Ascending aorta (tissue), 2 donors: ENCODE measurements around the gene INTS7. TPM values are rescaled to one million over a fixed set of nuclear protein-coding genes. Genes with fewer than 3 reads are reported as not detected.

Experiments used
- DNase-seq, 2 donors: peaks; one replicate each; pipeline ENCODE4 v3.0.0-alpha.2; 2019; ENCODE audit warnings: low spot score in 2 of 2
- H3K27ac ChIP-seq, 2 donors: fragments of 200-600 bp; sonication (generic); one replicate each; pipeline ENCODE4 v1.5.1; 2016 to 2017; ENCODE audit warnings: mild to moderate bottlenecking in 1 of 2
- H3K27me3 ChIP-seq: fragments of 200-600 bp; sonication (generic); one replicate; pipeline ENCODE4 v1.5.1; 2017
- H3K36me3 ChIP-seq, 2 donors: fragments of 200-600 bp; sonication (generic); one replicate each; pipeline ENCODE4 v1.5.1; 2016
- H3K4me1 ChIP-seq, 2 donors: fragments of 200-600 bp; sonication (generic); one replicate each; pipeline ENCODE4 v1.5.1; 2016 to 2017; ENCODE audit warnings: mild to moderate bottlenecking in 1 of 2
- H3K4me3 ChIP-seq, 2 donors: fragments of 200-600 bp; sonication (generic); one replicate each; pipeline ENCODE4 v1.5.1; 2016 to 2017; ENCODE audit warnings: mild to moderate bottlenecking in 1 of 2
- H3K9me3 ChIP-seq, 2 donors: fragments of 200-600 bp; sonication (generic); one replicate each; pipeline ENCODE4 v1.5.1; 2016
- CTCF ChIP-seq, 3 experiments: fragments of 200-600 bp in 2 of 3; fragments of 450-650 bp in 1 of 3; sonication (generic) in 2 of 3; IDR thresholded peaks; one replicate each; pipeline ENCODE4 v1.5.1; 2016 to 2019; ENCODE audit warnings: antibody characterized with exemption in 3 of 3, mild to moderate bottlenecking in 1 of 3, moderate library complexity in 1 of 3
- intact Hi-C: fragments of 100-400 bp; cut with DNase I; formaldehyde crosslinking; loops from one replicate; pipeline ENCODE4 v1.15.1; 2023
- total RNA-seq: library from RNA; depleted of rRNA; stranded (reverse); fragments of >200 nt; gene quantifications from one replicate; pipeline ENCODE4 v1.1.0, GENCODE V29; 2016

INTS7 gene
- total RNA-seq: 10.5 TPM

DNA sequence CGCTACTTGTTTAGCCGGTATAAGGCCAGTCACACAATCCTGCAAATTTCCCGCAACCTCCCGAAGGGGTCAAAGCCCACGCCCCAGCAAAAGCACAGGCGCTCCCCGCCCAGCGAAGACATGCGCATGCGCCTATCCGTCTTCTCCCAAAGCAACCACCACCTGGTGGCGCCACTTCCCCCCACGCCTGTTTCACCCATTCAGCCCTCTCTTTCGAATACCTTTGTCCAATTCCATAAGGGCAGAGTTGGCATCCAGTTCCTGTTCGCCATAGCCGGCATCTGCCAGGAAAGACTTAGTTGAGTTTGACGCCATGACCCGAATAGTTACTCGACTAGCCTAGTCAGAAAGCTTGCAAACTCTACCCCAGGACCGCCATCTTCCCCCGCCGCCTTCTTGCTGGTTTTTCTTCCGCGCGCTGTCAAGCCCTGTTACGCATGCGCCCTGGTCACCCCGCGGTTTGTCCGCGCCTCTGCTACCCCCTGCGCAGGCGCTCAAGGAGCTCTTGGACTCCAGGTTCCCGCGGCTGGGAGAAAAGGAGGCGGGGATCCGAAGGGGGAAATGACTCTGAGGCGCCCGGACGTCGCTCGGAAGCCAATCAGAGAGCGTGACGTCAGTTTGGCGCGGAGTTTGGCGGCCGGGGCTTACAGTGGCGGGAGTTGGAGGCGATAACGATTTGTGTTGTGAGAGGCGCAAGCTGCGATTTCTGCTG is at the start of gene INTS7, which contains the start of gene DTL:
TSS of gene INTS7 (minus strand) at position 435 of the 712 bp plus-strand sequence. CDS start at position 315, 120 bp downstream.
TSS of gene DTL (plus strand) at position 626 of the 712 bp plus-strand sequence. CDS start 143 bp downstream, outside the sequence.
- Histone ChIP-seq H3K4me1 (peaks cover 0 to 12% of the 10 kb centered on the region in 2 donors), H3K27ac (peak within 1 kb of the TSS; percentile 77 to 85), H3K27me3 (no peaks in the 10 kb centered on the region), H3K9me3 (no peaks in the 10 kb centered on the region), H3K36me3 (no peaks in the 10 kb centered on the region), H3K4me3 (peak within 1 kb of the TSS; percentile 64 to 78)
- intact Hi-C loops: loop anchor here (1.0 to 10.0 kb wide), 6 partner anchors 23 to 820 kb away; partner anchors contain the start of genes ATF3, FLVCR1, PPP2R5A and SLC30A1
- DNase-seq: peak; percentile 96 to 99
- TF ChIP-seq CTCF (IDR thresholded peaks at IDR 0.05): peak; percentile 85 to 95 (median 90)

GRCh38 chr1:212082765-212083406 is 47.5 kb upstream of the INTS7 start:
- intact Hi-C loops: no loop called here
- no peaks in the 10 kb centered on the region for H3K36me3 ChIP-seq
- no peak overlapping the region for H3K4me3 ChIP-seq
- DNase-seq: no peak
- peaks cover 0 to 3% of the 10 kb centered on the region in 2 donors for H3K4me1 ChIP-seq
- no peak for TF ChIP-seq CTCF (IDR thresholded peaks at IDR 0.05)
- H3K27ac ChIP-seq: no peak overlapping the region
- H3K9me3 ChIP-seq: no peaks in the 10 kb centered on the region
- no peaks in the 10 kb centered on the region for H3K27me3 ChIP-seq

DNA sequence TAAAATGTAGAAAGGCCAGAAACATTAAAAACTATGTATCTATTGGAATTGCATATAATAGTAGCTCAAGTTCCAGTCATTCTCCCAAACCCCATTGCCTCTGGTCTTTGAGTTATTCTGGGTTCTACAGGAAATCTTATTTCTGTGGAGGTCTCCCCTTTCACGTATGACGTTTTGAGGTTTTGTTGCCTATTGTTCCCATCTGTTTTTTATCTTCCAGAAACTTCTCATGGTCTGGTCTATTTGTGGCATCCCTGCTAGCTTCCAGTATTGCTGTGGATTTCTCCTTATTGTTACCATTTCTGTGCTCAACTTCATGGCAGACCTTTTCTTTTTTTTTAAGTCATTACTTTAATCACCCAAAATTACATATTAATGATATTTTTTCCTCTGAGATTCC is 43.5 kb upstream of the INTS7 start:
- Histone ChIP-seq H3K4me3 (no peak overlapping the region), H3K27ac (no peak overlapping the region), H3K36me3 (no peaks in the 10 kb centered on the region), H3K4me1 (peaks cover 0 to 3% of the 10 kb centered on the region in 2 donors), H3K27me3 (no peaks in the 10 kb centered on the region), H3K9me3 (no peaks in the 10 kb centered on the region)
- DNase-seq: no peak
- TF ChIP-seq CTCF (IDR thresholded peaks at IDR 0.05): no peak
- intact Hi-C loops: no loop called here

DNA sequence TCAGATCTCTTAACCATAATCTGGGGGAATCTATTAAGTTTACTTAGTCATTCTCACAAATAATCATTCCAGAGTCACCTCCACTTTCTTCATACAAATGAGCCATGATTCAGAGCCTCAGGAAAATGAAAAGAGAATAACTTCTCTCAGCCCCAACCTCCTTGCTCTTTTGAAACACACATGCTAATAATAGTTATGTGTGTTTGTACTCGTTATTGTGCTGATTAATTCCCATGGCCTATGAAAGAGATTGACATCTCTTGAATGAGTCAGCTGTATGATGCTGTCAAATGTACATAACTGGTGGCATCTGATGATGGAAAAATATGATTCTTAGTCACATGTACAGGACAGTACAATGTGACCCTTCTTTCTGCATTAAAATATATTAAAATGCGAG is 41.7 kb upstream of the INTS7 start:
- no peak overlapping the region for H3K27ac ChIP-seq

DNA sequence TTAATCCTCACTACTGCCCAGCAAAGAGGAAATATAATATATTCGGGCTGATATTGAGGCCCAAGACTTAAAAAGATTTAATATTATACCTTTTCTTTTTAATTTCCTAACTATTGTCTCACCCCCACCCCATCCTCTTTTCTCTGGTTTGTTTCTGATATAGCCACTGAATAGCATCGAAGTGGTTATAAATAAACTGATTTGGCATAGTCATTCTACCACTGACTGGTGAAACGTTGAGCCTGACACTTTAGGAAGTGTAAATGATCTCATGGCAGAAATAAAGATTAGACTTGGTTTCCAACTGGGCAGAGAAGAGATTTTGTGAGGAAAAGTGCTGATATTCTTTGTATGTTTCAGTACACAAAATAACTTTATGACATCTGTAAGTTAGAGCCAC is 39.5 kb upstream of the INTS7 start:
- Histone ChIP-seq H3K4me3 (no peak overlapping the region), H3K36me3 (no peaks in the 10 kb centered on the region), H3K27ac (no peak overlapping the region), H3K4me1 (peaks cover 0 to 3% of the 10 kb centered on the region in 2 donors), H3K27me3 (no peaks in the 10 kb centered on the region), H3K9me3 (no peaks in the 10 kb centered on the region)
- no peak for TF ChIP-seq CTCF (IDR thresholded peaks at IDR 0.05)
- intact Hi-C loops: loop anchor here (5.0 kb wide), 3 partner anchors 217 to 717 kb away; partner anchors contain the start of genes NSL1 and TATDN3
- no peak for DNase-seq

More for the DNA sequence above, 41.7 kb upstream of the INTS7 start:
- Histone ChIP-seq H3K9me3 (no peaks in the 10 kb centered on the region), H3K27me3 (no peaks in the 10 kb centered on the region), H3K4me3 (no peak overlapping the region), H3K36me3 (no peaks in the 10 kb centered on the region), H3K4me1 (peaks cover 0 to 3% of the 10 kb centered on the region in 2 donors)
- intact Hi-C loops: no loop called here
- no peak for TF ChIP-seq CTCF (IDR thresholded peaks at IDR 0.05)
- DNase-seq: no peak
